CD4-positive, alpha-beta T cell treated with Interleukin-10 for 1 hour (primary cell): ENCODE results near the gene SIGLEC10.

Experiments
- DNase-seq: peaks from one replicate; pipeline ENCODE4 v3.0.0-alpha.2; 2020

SIGLEC10 gene

GRCh38 chr19:51391073-51391611 is 26.3 kb downstream of the SIGLEC10 start:
- no peak for DNase-seq

GRCh38 chr19:51389143-51389542 is 28.3 kb downstream of the SIGLEC10 start:
- no peak for DNase-seq

GRCh38 chr19:51387924-51388389 is 29.5 kb downstream of the SIGLEC10 start, which contains the start of gene LIM2:
LIM2 (minus strand) TSS chr19:51387974; CDS start chr19:51387443, 531 bp downstream.
- DNase-seq, result no peak

GRCh38 chr19:51386882-51387520 is 30.4 kb downstream of the SIGLEC10 start:
- DNase-seq, result peak; percentile 35

GRCh38 chr19:51382004-51382403 is 35.4 kb downstream of the SIGLEC10 start:
- DNase-seq, result no peak

- DNase-seq, result no peak
These were observed 37.1 kb downstream of the SIGLEC10 start for GRCh38 chr19:51380379-51380778.

- DNase-seq, result no peak
These were observed 40.0 kb downstream of the SIGLEC10 start for GRCh38 chr19:51377422-51377821.

GRCh38 chr19:51375504-51376221 is 41.8 kb downstream of the SIGLEC10 start:
- DNase-seq, result peak; percentile 44

- peak; percentile 87 for DNase-seq
These were observed 44.6 kb downstream of the SIGLEC10 start, which contains the start of gene NKG7 for GRCh38 chr19:51372649-51373504. NKG7 (minus strand) TSS chr19:51372654; CDS start chr19:51372535, 119 bp downstream.

GRCh38 chr19:51372021-51372648 is 45.3 kb downstream of the SIGLEC10 start:
- no peak for DNase-seq

- DNase-seq, result no peak
These were observed 46.2 kb downstream of the SIGLEC10 start for GRCh38 chr19:51371186-51371690.

GRCh38 chr19:51370230-51370629 is 47.2 kb downstream of the SIGLEC10 start:
- DNase-seq, result no peak

GRCh38 chr19:51368366-51369282 is 48.8 kb downstream of the SIGLEC10 start, which contains the start of gene CLDND2:
CLDND2 (minus strand) TSS chr19:51369003; CDS start chr19:51368577, 426 bp downstream.
- DNase-seq, result peak; percentile 34

GRCh38 chr19:51367565-51368365 is 49.7 kb downstream of the SIGLEC10 start:
- peak; percentile 97 for DNase-seq

GRCh38 chr19:51367255-51367564 is 50.2 kb downstream of the SIGLEC10 start:
- DNase-seq, result no peak

- peak; percentile 95 for DNase-seq
These were observed 50.8 kb downstream of the SIGLEC10 start for GRCh38 chr19:51366389-51367254.

- no peak for DNase-seq
These were observed 51.5 kb downstream of the SIGLEC10 start, which contains the start of gene ETFB for GRCh38 chr19:51365965-51366388. ETFB (minus strand) TSS chr19:51366388; CDS start chr19:51366326, 62 bp downstream.

- peak; percentile 35 for DNase-seq
These were observed 52.1 kb downstream of the SIGLEC10 start for GRCh38 chr19:51365211-51365964.
